HG03442 (cell line): ENCODE data around the gene SIK2.
"Not testable (repeated sequence)": the region's sequence is repeated elsewhere in the genome, so short reads cannot be mapped to it uniquely, and the experiment has no call there.

Experiments
- ATAC-seq: cut with Tn5 transposase; IDR thresholded peaks from one replicate; pipeline ENCODE4 v1.9.1; 2021; ENCODE audit warnings: mild to moderate bottlenecking, moderate library complexity; ENCODE audit not compliant: unreplicated experiment

SIK2 gene

DNA sequence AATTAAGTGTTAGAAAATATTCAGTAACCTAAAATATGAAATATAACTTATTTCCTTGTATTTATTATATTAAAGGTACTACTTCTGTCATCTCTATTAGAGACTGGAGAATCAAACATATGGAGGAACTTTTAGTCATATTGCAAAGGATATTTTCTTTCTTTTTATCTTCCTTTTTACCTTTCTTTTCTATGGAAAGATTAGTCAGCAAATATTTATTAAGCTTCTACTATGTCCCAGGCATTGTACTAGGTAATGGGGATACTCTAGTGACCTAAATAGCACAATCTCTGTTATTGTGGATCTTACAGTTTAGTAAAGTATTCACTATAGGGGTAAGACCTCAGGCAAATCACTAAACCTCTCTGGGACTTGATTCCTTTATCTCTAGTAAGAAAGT lies 18.3 kb downstream of the SIK2 start:
- ATAC-seq, result no peak

DNA sequence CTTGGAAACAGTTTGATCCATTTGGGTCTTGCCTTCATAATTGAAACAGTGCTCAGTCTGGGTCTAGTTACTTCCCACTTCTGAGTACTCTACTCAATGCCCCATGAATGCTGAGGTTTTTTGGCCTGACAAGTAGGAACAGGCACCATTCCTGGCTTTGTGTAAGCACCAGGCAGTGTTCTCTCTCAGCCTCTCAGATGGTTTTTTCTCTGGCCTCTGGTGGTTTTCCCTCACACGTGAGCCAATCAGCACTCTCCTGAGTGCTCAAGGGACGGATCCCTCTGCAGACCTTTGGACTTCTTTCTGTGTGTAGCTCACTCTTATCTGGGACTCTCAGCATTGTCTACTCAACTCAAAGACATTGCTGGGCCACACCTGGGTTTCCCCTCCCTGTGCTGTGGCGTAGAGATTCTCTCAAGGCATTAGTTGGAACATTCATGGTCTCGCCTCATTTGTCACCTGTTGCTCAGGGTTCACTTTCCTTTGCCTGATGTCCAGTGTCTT lies 21.3 kb downstream of the SIK2 start:
- ATAC-seq, result no peak

DNA sequence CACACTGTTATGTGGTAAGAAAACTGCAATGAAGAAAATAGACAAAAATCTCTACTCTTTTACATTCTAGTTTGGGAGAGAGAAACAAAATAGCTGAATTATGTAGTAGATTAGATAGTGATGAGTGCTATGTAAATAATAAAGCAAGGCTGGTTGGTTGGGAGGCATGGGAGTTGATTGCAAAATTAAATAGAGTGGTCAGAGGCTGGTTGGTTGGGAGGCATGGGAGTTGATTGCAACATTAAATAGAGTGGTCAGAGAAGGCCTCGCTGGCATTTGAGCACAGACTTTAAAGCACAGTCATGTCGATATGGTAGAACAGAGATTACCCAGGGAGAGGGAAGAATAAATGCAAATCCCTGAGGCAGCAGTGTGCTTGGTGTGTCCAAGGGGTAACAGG lies 22.4 kb downstream of the SIK2 start:
- no peak for ATAC-seq

DNA sequence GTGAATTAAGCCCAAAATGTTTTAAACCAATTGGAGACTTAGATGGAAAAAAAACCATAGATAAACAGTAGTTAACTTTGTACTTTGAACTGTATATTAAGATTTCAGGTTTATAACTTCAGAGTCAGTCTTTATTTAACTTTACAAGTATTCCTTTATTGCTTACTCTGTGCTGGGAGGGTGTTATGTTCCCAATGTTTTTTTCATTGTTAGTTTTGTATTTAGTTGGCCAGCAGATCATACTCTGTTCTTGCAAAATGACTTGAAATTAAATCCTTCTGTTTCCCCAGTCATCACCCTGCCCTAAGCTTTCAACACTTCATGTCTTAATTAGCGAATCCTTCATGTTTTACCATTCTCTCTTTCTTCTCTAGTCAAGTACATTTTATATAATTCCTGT lies 25.3 kb downstream of the SIK2 start:
- ATAC-seq, result no peak

DNA sequence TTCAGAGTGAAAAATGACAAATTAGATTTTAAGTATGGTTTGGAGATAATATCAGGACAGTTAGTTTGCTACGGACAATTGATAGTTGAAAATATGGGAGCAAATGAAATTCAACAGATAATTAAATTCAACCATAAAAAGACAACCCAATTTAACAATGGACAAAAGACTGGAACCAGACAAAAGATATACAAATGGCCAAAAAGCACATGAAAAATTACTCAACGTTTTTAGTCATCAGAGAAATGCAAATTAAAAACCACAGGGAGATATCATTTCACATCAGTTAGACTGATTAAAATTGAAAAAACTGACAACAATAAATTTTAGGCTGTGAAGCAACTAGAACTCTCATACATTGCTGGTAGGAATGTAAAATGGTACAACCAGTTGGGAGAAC lies 27.2 kb downstream of the SIK2 start:
- no peak for ATAC-seq

DNA sequence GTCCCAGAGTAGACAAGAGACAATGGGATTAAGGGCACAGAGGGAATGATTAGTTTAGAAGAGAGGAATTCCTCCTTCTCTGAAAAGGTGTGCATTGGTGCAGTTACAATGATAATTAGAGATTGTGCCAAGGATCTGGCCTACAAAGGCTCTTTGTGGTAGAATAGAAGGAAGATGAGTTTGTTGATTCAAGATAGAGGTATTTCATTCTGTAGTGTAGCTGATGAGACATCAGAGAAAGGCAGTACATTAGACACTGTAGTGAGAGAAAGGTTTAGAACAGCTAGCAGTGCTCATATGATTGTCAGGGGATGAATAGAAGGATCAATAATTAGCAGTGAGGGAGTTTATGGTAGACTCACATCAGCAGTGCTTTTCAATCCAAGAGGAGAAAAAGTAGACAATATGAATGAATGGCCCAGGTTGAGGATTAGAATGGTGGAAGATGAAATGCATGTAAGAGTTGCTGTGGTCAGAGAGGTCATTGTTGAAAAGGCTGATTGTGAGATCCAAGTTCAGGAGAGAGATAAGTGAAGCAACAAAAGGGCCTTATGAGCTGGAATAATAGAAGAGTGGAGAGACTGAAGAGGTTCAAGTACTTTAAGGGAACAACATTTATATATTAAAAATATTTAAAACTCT lies 28.9 kb downstream of the SIK2 start:
- ATAC-seq, result no peak

DNA sequence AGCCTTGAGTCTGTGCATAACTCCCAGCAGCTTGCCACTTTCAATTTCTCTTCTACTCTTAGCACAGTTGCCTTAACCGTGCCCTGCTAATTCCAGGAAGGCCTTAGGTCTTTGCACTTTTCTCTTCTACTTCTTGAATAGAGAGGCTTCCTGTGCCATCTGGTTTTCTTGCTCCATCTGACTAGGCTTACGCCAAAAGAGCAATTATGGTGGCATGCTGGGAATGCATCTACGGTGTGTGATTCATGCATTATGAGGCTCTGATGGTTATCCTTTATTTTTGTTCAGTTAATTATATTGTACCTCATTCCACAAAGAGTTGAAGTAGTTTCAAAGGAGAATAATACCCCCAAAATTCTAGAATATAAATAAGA lies 29.4 kb downstream of the SIK2 start:
- ATAC-seq, result no peak

DNA sequence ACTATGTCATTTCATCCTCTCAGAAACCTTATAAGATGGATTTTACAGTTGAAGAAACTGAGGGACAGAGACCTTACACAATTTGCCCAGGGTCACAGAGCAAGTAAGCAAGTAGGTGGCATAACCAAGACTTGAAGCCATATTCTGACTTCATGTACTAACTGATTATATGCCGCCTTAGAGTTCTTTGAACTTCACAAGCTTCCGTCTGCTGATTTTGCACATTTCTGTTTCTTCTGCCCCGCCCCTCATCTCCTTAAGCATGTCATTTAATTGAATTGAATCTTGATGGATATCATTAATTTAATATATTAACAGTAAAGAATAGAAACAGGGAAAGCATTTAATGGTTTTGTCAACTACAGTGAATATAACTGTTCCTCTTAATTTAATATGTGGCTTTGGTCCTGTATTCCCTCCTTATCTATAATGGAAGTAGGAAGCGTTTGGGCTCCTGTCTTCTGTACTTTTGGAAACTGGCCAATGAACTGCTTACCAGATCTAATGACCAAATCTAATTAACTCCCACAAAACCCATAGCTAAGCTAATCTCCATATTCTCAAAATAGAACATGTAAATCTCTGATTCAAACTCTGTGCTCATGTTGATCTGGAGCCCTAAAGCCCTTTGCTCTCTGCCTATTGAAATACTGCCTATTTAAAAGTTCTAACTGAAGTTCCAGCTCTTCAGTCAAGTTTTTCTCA lies 30.4 kb downstream of the SIK2 start:
- no peak for ATAC-seq

DNA sequence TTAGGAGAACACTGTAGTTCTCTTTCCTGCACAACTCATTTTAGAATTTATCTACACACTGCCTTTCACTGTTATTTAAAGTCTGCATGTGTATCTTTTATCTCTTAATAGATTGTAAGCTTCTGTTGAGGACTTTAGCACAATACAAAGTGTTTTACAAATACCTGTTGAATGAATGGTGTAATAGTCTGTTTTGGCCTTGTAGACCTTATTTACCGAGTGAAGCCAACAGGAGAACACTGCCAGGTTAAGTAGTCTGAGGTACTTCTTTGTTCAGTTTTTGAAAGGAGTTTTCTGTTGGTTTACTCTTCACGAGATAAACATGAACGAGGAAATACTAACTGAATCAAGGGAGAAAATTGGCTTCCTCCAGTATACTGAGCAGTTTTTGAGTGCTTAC lies 31.0 kb downstream of the SIK2 start:
- ATAC-seq, result no peak

DNA sequence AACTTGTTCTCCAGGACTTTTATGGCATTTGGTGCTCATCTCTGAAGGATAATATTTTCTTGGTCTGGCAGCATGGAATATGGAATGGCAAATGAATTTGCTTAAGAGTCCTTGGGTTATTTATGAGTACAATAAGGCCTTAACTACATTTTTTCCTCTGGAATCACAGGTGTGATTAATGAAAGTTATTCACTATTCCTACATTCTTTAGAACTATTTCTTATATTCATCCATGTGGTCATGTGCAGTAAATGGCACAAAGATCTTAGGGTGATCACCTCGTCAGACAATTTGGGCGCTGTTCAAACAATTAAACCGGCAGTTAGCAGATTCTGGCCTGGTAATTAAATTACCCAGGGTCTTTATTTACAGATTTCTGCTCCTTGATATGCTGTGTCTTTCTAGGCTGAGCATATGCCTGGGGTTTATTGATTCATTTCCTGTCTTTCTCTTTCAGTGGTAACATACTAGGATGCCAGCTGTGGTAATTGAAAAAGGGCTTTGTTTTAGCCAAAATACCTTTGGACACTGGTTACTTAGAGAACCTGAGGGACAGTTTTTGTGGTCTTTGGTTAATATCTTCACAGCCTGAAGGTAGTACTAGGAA lies 31.6 kb downstream of the SIK2 start:
- ATAC-seq, result no peak

DNA sequence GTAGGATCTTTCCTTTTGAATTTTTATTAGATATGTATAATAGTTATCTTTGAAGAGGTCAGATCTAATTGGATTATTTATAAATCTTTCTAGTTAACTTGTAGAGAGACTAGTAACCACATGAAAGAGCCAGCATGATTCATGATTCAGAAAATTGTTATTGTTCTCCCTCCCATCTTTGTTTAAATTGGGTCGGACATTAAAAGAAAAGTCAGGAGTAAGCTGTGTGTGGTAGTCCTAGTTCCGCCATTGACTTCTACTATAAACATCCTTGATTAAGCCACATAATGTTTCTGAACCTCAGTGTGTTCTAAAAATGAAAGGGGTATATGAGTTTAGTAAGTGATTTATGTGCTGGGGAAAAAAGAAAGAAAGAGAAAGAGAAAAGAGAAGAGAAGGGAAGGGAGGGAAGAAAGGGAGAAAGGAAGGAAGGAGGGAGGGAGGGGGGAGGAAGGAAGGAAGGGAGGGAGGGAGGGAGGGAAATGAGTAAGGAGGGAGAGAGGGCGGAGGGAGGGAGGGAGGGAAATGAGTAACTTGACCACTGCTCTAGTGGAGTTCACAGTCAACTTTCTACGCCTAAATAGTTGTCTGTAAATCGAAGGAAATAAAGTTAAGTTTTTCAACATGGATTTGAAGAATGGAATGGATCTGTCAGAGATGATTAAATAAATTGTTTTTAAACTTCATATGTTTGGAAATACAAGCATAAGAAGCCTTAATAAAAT lies 32.9 kb downstream of the SIK2 start:
- ATAC-seq, result no peak

DNA sequence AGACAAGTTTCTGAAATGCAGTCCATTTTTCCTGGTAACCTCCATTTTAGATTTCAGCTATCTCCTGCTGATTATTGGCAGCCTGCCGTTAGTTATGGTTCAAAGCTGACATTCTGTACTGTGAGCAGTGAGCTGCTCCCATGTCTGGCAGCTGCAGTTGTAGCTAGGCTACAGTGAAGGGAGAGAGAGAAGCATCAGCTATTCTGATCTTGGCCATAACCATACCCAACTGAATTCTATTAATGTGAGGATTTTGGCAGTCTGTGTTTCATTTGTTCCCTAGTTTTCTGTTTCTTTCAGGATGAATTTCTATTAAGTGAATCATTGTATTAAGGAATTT lies 33.4 kb downstream of the SIK2 start:
- no peak for ATAC-seq

DNA sequence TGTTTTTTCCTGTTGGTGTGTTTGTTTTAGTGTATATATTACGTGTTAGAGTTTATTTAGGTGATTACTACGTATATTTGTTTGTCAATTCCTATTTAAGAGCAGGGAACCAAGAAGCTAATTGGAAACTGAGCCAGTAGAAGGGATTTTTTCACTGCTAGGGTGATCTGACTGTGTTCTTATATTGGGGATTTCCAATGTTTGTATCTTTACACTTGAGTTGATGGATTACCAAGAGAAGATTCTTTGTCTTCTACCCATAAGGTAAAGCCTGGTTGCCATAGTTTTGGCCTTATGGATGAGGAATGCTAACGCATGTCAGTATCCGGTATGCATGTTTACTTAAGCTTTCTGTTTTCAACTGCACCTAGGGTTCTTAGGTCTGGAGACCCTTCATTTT lies 35.6 kb downstream of the SIK2 start:
- peak; percentile 50 for ATAC-seq

DNA sequence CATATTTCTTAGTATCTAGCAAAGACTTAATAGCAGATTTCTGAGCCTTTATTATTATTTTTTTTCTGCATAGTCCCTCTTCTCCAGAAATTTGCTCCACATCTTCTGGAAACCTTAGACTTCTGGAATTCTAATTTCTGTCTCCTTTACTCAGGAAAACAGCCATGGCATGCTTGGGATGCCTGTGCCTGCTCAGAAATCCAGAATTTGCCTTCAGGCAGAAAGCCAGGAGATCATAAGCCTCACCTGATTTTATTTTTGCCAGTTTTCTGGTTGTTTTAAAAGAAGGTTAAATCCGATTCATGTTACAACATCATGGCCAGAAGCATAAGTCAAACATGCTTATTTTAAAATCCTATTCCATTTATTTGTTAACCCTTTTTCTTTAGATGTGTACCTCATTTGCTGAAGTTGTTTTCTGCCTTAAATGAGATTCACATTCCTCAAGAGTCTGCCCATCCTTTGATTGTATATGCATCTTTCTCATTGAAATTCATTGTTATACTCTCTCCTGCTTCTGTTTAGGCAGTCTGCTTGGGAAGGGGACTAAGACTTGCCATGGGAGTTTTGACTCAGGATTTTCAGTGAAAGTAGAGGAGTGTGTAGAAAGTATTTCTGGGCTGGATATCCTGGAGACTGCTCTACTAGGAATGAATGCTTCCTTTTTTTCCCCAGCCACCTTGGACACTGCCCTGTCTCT lies 37.1 kb downstream of the SIK2 start:
- ATAC-seq, result no peak

DNA sequence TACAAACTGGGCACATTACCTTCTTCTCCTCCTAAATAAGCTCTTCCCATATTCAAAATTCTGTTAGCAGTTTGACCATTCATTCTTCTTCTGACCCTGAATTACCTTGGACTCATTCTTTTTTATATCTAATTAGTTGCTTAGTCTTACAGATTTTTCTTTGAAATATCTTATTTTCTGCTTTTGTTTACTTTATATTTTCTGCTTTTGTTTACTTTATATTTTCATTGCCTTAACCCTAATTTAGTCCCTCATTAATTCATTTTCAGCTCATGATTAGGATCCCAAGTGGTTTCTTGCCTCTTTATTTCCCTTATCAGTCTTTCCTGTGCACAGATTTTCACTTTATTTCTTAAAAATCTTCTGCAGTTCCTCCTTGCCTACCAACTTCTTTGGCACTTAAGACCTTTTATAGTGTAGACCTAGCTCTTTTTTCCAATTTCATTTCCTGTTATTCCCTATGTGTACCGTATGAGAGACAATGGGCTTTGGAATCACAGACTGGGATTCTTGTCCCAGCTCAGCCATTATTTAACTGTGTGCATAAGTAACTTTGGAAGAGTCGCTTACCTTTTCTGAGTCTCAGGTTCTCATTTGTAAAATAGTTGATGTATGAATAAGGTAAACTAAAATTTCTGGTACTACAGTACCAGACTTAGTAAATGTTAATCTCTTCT lies 39.2 kb downstream of the SIK2 start:
- no peak for ATAC-seq

DNA sequence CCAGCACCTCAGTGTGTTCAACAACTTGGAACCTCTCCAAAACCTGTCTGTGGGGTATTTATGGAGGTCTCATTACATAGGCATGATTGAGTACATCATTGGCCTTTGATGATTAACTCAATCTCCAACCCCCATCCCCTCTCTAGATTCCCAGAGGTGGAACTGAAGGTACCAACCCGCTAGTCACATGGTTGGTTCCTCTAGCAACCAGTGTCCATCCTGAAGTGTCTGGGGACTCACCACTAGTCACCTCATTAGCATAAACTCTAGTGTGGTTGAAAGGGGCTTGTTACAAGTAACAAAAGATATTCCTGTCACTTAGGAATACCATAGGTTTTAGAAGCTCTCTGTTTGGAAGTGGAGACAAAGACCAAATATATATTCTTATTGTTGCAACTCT lies 40.3 kb downstream of the SIK2 start:
- no peak for ATAC-seq

DNA sequence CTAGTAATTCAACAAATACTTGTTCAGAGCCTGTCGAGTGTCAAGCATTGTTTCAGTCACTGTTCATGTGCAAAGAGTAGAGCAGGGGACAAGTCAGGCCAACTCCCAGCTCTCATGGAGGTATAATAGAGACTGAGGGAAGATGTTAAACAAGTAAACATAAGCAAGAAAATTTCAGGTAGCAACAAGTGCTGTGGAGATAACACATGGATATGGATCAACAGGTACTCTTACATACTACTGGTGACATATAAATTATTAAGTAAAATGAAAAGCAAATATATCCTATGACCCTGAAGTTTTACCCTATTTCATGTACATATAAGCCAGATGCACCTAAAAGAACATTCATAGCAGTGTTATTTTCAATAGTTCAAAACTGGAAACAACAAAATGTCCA lies 42.7 kb downstream of the SIK2 start:
- ATAC-seq, result no peak

DNA sequence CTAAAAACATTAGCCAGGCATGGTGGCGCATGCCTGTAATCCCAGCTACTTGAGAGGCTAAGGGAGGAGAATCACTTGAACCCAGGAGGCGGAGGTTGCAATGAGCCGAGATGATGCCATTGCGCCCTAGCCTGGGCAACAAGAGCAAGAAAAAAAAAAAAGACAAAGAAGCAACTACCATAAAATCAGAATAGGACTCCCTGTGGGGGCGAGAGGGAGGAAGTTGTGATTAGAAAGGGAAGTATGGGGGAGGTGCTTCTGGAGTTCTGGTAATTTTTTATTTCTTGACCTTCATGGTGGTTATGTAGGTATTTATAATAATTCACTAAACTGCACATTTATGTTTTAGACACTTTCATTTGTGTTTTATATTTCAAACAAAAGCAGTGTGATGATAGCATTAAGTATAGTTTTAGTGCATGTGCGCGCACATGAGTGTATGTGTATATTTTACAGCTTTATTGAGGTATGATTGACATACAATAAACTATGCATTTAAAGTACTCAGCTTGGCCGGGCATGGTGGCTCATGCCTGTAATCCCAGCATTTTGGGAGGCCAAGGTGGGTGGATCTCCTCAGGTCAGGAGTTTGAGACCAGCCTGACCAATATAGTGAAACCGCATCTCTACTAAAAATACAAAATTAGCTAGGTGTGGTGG lies 43.5 kb downstream of the SIK2 start:
- ATAC-seq, result no peak

DNA sequence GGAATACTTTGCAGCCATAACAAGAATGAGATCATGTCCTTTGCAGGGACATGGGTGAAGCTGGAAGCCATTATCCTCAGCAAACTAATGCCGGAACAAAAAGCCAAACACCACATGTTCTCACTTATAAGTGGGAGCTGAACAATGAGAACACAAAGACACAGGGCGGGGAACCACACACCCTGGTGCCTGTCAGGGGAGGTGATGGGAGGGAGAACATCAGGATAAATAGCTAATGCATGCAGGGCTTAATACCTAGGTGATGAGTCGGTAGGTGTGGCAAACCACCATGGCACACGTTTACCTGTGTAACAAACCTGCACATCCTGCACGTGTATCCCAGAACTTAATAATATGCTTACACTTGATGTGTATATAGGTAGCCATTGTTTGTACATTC lies 49.1 kb downstream of the SIK2 start:
- ATAC-seq, result not testable (repeated sequence)

DNA sequence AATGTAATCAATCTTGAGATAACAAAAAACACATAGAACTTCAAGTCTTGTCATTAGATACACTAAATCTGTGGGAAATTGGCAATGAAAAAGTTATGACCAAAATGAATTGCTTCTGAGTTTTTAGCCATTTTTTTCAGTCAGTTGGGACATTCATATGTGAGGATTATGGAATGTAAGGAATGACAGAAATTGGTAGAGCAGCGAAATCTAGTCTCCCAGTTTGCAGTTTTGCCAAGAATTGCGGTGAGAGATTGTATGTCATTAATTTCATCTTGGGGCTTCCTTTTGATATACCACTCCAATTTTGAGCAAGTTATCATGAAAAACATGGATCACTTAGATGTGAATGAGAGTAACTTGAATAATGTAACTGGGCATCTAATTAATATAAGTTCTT lies 49.9 kb downstream of the SIK2 start:
- no peak for ATAC-seq
